ENCODE measurements around the gene RASSF6. TPM values are rescaled to one million over a fixed set of nuclear protein-coding genes. Genes with fewer than 3 reads are reported as not detected.

The RASSF6 gene
- total RNA-seq, 1 donor from 2014 or later: 5.3 TPM

- no peak overlapping the region for H3K4me3 Mint-ChIP-seq
- no peaks in the 10 kb centered on the region for H3K27me3 Mint-ChIP-seq
- no peaks in the 10 kb centered on the region for H3K9me3 Mint-ChIP-seq
- no peak overlapping the region for H3K27ac Mint-ChIP-seq
- no peaks in the 10 kb centered on the region for H3K36me3 Mint-ChIP-seq
- no peak for TF ChIP-seq CTCF (conservative IDR thresholded peaks at IDR 0.05)
- H3K4me1 Mint-ChIP-seq (ENCODE audit: unreplicated experiment): no peaks in the 10 kb centered on the region
- no peak for DNase-seq (ENCODE audit: extremely low spot score, unreplicated experiment)
Observed at GRCh38 chr4:73538162-73538561, 82.1 kb downstream of the RASSF6 start.

GRCh38 chr4:73533515-73534422, 86.5 kb downstream of the RASSF6 start:
- DNase-seq (ENCODE audit: extremely low spot score, unreplicated experiment): no peak
- TF ChIP-seq CTCF (conservative IDR thresholded peaks at IDR 0.05): no peak
- Mint-ChIP-seq H3K9me3 (no peaks in the 10 kb centered on the region), H3K4me1 (ENCODE audit: unreplicated experiment) (no peaks in the 10 kb centered on the region), H3K36me3 (no peaks in the 10 kb centered on the region), H3K27me3 (no peaks in the 10 kb centered on the region), H3K4me3 (no peak overlapping the region), H3K27ac (no peak overlapping the region)

- H3K4me1 Mint-ChIP-seq (ENCODE audit: unreplicated experiment): no peaks in the 10 kb centered on the region
- no peak for TF ChIP-seq CTCF (conservative IDR thresholded peaks at IDR 0.05)
- H3K9me3 Mint-ChIP-seq: no peaks in the 10 kb centered on the region
- no peaks in the 10 kb centered on the region for H3K36me3 Mint-ChIP-seq
- no peaks in the 10 kb centered on the region for H3K27me3 Mint-ChIP-seq
- no peak overlapping the region for H3K4me3 Mint-ChIP-seq
- no peak overlapping the region for H3K27ac Mint-ChIP-seq
- no peak for DNase-seq (ENCODE audit: extremely low spot score, unreplicated experiment)
Observed at GRCh38 chr4:73528171-73528570, 92.1 kb downstream of the RASSF6 start.

GRCh38 chr4:73527196-73527595, 93.0 kb downstream of the RASSF6 start:
- Mint-ChIP-seq H3K36me3 (no peaks in the 10 kb centered on the region), H3K27me3 (no peaks in the 10 kb centered on the region)

GRCh38 chr4:73525611-73526010, 94.6 kb downstream of the RASSF6 start:
- no peak overlapping the region for H3K27ac Mint-ChIP-seq
- no peaks in the 10 kb centered on the region for H3K4me1 Mint-ChIP-seq (ENCODE audit: unreplicated experiment)
- no peaks in the 10 kb centered on the region for H3K27me3 Mint-ChIP-seq
- H3K36me3 Mint-ChIP-seq: no peaks in the 10 kb centered on the region
- TF ChIP-seq CTCF (conservative IDR thresholded peaks at IDR 0.05): no peak
- no peak for DNase-seq (ENCODE audit: extremely low spot score, unreplicated experiment)
- no peak overlapping the region for H3K4me3 Mint-ChIP-seq
- no peaks in the 10 kb centered on the region for H3K9me3 Mint-ChIP-seq

More at GRCh38 chr4:73527196-73527595, 93.0 kb downstream of the RASSF6 start:
- TF ChIP-seq CTCF (conservative IDR thresholded peaks at IDR 0.05): no peak
- H3K9me3 Mint-ChIP-seq: no peaks in the 10 kb centered on the region
- H3K4me1 Mint-ChIP-seq (ENCODE audit: unreplicated experiment): no peaks in the 10 kb centered on the region
- H3K4me3 Mint-ChIP-seq: no peak overlapping the region
- H3K27ac Mint-ChIP-seq: no peak overlapping the region
- no peak for DNase-seq (ENCODE audit: extremely low spot score, unreplicated experiment)

All from type B pancreatic cell (in vitro differentiated cells).